ENCODE data around the gene DUS1L.

Gene DUS1L

GRCh38 chr17:82089723-82090548 is 24.3 kb upstream of the DUS1L start:
- TF ChIP-seq CTCF (conservative IDR thresholded peaks at IDR 0.05) = no peak
- peak overlapping the region; percentile 99 for H3K27ac ChIP-seq

- TF ChIP-seq CTCF (conservative IDR thresholded peaks at IDR 0.05) = no peak
Measured at GRCh38 chr17:82088838-82089722, 23.5 kb upstream of the DUS1L start.

GRCh38 chr17:82087961-82088837 is 22.6 kb upstream of the DUS1L start:
- H3K27ac ChIP-seq = peak overlapping the region; percentile 99; the same call in 1 of the 2 replicates
- no peak for TF ChIP-seq CTCF (conservative IDR thresholded peaks at IDR 0.05)

More at GRCh38 chr17:82088838-82089722, 23.5 kb upstream of the DUS1L start:
- H3K27ac ChIP-seq = peak overlapping the region; percentile 99

DNA sequence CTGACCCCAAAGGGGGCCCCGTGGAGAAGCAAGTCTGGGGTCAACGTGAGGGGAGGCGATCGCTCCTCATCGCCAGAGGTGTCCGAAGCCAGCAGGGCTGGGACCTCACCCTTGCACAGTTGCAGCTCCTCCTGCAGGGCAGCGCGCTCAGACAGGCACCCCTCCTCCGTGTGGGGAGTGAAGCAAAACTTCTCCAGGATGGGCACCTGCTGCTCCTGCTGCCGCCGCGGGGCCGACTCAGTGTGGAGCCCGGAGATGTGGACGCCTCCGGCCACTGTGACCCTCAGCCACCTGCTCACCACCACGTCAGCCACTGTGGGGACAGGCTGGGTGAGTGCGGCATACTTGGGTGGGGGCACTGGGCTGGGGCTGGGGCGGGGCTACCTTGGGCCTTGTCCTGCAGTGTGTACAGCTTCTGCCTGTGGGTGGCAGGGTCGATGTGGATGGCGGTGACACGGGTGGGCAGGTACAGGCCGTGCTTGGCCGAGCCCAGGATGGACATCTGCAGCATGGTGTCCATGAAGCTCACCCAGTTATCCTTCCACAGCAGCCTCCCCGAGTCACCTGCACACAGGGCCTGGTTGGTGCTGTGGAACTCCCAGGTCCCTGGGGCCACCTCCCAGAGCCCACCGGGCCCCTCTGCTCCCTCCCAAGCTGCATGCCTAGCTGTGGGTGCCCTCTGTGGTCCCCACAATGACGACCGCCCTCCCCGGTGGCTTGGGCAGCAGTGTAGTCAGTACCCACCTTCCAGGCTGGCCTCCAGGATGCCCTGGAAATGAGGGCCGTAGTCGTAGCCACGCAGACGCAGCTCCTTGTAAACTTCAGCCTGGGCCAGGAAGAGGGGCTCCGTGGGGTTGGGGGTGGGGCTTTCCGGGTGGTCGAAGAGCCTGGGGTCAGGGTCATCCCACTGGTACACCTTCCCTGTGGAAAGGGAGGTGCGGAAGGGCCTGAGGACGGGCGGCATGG is 21.6 kb upstream of the DUS1L start:
- peak overlapping the region; percentile 16; the same call in 1 of the 2 replicates for H3K27ac ChIP-seq
- no peak for TF ChIP-seq CTCF (conservative IDR thresholded peaks at IDR 0.05)

GRCh38 chr17:82085931-82086764 is 20.5 kb upstream of the DUS1L start:
- H3K27ac ChIP-seq = no peak overlapping the region
- no peak for TF ChIP-seq CTCF (conservative IDR thresholded peaks at IDR 0.05)

Data from VCaP (cell line).